Nephron progenitor cell (in vitro differentiated cells): ENCODE data around the gene KIF2C.

ENCODE experiments used
- DNase-seq: peaks from one replicate; pipeline ENCODE4 v3.0.0; 2021
- H3K27ac Mint-ChIP-seq: 2 replicates; pipeline ENCODE4 v1.8.0; 2021; ENCODE audit warnings: mild to moderate bottlenecking, moderate library complexity, mixed read lengths
- H3K27me3 Mint-ChIP-seq: 2 replicates; pipeline ENCODE4 v1.8.0; 2021; ENCODE audit warnings: mild to moderate bottlenecking, low read depth, mixed read lengths; ENCODE audit not compliant: poor library complexity
- H3K36me3 Mint-ChIP-seq: 2 replicates; pipeline ENCODE4 v1.8.0; 2021; ENCODE audit warnings: low read depth, mixed read lengths
- H3K4me1 Mint-ChIP-seq: 2 replicates; pipeline ENCODE4 v1.8.0; 2021; ENCODE audit warnings: mixed read lengths
- H3K4me3 Mint-ChIP-seq: 2 replicates; pipeline ENCODE4 v1.8.0; 2021; ENCODE audit warnings: mild to moderate bottlenecking, moderate library complexity, mixed read lengths
- H3K9me3 Mint-ChIP-seq: 2 replicates; pipeline ENCODE4 v1.8.0; 2021; ENCODE audit warnings: mild to moderate bottlenecking, moderate library complexity, mixed read lengths
- TF ChIP-seq, protein P1 (sequence below): fragments of 200-600 bp; sonication (generic); IDR thresholded peaks from 2 replicates; pipeline ENCODE4 v1.5.0; 2021; ENCODE audit warnings: antibody characterized with exemption

KIF2C gene

GRCh38 chr1:44775078-44775929 lies 35.7 kb downstream of the KIF2C start, which contains the start of gene RPS8:
RPS8 (plus strand) TSS chr1:44775540; CDS start chr1:44775597, 57 bp downstream.
- Mint-ChIP-seq H3K9me3 (no peaks in the 10 kb centered on the region), H3K36me3 (peaks cover 37% of the 10 kb centered on the region), H3K4me3 (peak within 1 kb of the TSS; percentile 89), H3K27ac (peak within 1 kb of the TSS; percentile 99), H3K27me3 (peaks cover 10% of the 10 kb centered on the region), H3K4me1 (peaks cover 47% of the 10 kb centered on the region)
- DNase-seq, result peak; percentile 90
- TF ChIP-seq, protein P1, sequence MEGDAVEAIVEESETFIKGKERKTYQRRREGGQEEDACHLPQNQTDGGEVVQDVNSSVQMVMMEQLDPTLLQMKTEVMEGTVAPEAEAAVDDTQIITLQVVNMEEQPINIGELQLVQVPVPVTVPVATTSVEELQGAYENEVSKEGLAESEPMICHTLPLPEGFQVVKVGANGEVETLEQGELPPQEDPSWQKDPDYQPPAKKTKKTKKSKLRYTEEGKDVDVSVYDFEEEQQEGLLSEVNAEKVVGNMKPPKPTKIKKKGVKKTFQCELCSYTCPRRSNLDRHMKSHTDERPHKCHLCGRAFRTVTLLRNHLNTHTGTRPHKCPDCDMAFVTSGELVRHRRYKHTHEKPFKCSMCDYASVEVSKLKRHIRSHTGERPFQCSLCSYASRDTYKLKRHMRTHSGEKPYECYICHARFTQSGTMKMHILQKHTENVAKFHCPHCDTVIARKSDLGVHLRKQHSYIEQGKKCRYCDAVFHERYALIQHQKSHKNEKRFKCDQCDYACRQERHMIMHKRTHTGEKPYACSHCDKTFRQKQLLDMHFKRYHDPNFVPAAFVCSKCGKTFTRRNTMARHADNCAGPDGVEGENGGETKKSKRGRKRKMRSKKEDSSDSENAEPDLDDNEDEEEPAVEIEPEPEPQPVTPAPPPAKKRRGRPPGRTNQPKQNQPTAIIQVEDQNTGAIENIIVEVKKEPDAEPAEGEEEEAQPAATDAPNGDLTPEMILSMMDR, result no peak

- Mint-ChIP-seq H3K4me3 (peak overlapping the region; percentile 89), H3K36me3 (peaks cover 45% of the 10 kb centered on the region), H3K9me3 (no peaks in the 10 kb centered on the region), H3K27ac (peak overlapping the region; percentile 99), H3K4me1 (peaks cover 47% of the 10 kb centered on the region), H3K27me3 (peaks cover 10% of the 10 kb centered on the region)
- TF ChIP-seq, protein P1, result no peak
- DNase-seq, result no peak
Measured at GRCh38 chr1:44775930-44776729, 36.5 kb downstream of the KIF2C start.

DNA sequence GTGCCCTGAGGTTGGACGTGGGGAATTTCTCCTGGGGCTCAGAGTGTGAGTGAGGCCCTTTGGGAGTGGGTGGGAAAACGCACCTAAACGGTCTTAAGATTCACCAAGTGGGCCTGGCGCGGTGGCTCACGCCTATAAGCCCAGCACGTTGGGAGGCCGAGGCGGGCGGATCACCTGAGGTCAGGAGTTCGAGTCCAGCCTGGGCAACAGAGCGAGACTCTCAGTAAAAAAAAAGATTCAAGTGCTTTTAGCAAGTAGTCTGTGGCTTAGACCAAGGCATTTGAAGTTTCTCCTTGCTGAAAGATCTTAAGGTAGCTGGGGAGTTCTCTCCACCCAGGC lies 37.1 kb downstream of the KIF2C start:
- Mint-ChIP-seq H3K36me3 (peaks cover 51% of the 10 kb centered on the region), H3K27ac (peak overlapping the region; percentile 99), H3K4me3 (peak overlapping the region; percentile 89), H3K27me3 (peaks cover 10% of the 10 kb centered on the region), H3K4me1 (peaks cover 47% of the 10 kb centered on the region), H3K9me3 (no peaks in the 10 kb centered on the region)
- no peak for DNase-seq
- TF ChIP-seq, protein P1, result no peak

GRCh38 chr1:44777547-44777946 lies 37.9 kb downstream of the KIF2C start:
- H3K27me3 Mint-ChIP-seq, result peaks cover 10% of the 10 kb centered on the region
- peaks cover 47% of the 10 kb centered on the region for H3K4me1 Mint-ChIP-seq
- DNase-seq, result no peak
- TF ChIP-seq, protein P1, result no peak
- H3K27ac Mint-ChIP-seq, result peak overlapping the region; percentile 90
- H3K9me3 Mint-ChIP-seq, result no peaks in the 10 kb centered on the region
- H3K4me3 Mint-ChIP-seq, result peak overlapping the region; percentile 89
- peaks cover 56% of the 10 kb centered on the region for H3K36me3 Mint-ChIP-seq

GRCh38 chr1:44777969-44778635 lies 38.5 kb downstream of the KIF2C start:
- peak overlapping the region; percentile 89 for H3K4me3 Mint-ChIP-seq
- H3K36me3 Mint-ChIP-seq, result peaks cover 56% of the 10 kb centered on the region
- H3K27ac Mint-ChIP-seq, result peak overlapping the region; percentile 90
- DNase-seq, result no peak
- peaks cover 44% of the 10 kb centered on the region for H3K4me1 Mint-ChIP-seq
- TF ChIP-seq, protein P1, result no peak
- H3K9me3 Mint-ChIP-seq, result no peaks in the 10 kb centered on the region
- peaks cover 10% of the 10 kb centered on the region for H3K27me3 Mint-ChIP-seq
